SK-N-SH treated with all-trans-retinoic acid at 6 μM for 48 hours (cell line): ENCODE data around the gene CD84.

Experiments
- ATAC-seq: fragments of 200-7000 bp; cut with Tn5 transposase; 3 replicates; pipeline ENCODE4 v1.9.1; 2020; ENCODE audit warnings: mild to moderate bottlenecking, moderate library complexity
- ARNTL ChIP-seq: fragments of 450-650 bp; formaldehyde crosslinking; IDR thresholded peaks from 2 replicates; pipeline ENCODE4 v1.5.0; 2020; ENCODE audit warnings: low read depth, mild to moderate bottlenecking, moderate library complexity, borderline replicate concordance
- BACH2 ChIP-seq: fragments of 250-450 bp; sonication (Bioruptor Pico); IDR thresholded peaks from 2 replicates; pipeline ENCODE4 v1.9.0; 2021; ENCODE audit warnings: mild to moderate bottlenecking, borderline replicate concordance
- CREB5 ChIP-seq: fragments of 250-450 bp; sonication (Bioruptor Pico); IDR thresholded peaks from 2 replicates; pipeline ENCODE4 v1.5.1; 2020; ENCODE audit warnings: low read depth, mild to moderate bottlenecking, moderate library complexity
- GLIS3 ChIP-seq: fragments of 250-450 bp; sonication (Bioruptor Pico); IDR thresholded peaks from 2 replicates; pipeline ENCODE4 v1.5.0; 2020; ENCODE audit warnings: mild to moderate bottlenecking, moderate library complexity
- ISL1 ChIP-seq: fragments of 250-450 bp; sonication (Bioruptor Pico); IDR thresholded peaks from 2 replicates; pipeline ENCODE4 v2.1.2; 2022; ENCODE audit warnings: mild to moderate bottlenecking, moderate library complexity
- PPARA ChIP-seq: fragments of 250-450 bp; sonication (Bioruptor Pico); IDR thresholded peaks from 2 replicates; pipeline ENCODE4 v1.5.0; 2020; ENCODE audit warnings: mild to moderate bottlenecking, borderline replicate concordance
- SNAI2 ChIP-seq: fragments of 250-450 bp; sonication (Bioruptor Pico); IDR thresholded peaks from 2 replicates; pipeline ENCODE4 v1.5.0; 2020; ENCODE audit warnings: mild to moderate bottlenecking, moderate library complexity
- TCF4 ChIP-seq: fragments of 250-450 bp; sonication (Bioruptor Pico); IDR thresholded peaks from 2 replicates; pipeline ENCODE4 v1.8.0; 2021; ENCODE audit warnings: mild to moderate bottlenecking, moderate library complexity, borderline replicate concordance
- TOX ChIP-seq: fragments of 250-450 bp; sonication (Bioruptor Pico); IDR thresholded peaks from 2 replicates; pipeline ENCODE4 v1.8.0; 2021; ENCODE audit warnings: mild to moderate bottlenecking, moderate library complexity, borderline replicate concordance
- TSHZ2 ChIP-seq: fragments of 250-450 bp; sonication (Bioruptor Pico); IDR thresholded peaks from 2 replicates; pipeline ENCODE4 v1.5.0; 2020; ENCODE audit warnings: mild to moderate bottlenecking, moderate library complexity
- ZC3H10 ChIP-seq: fragments of 250-450 bp; sonication (Bioruptor Pico); IDR thresholded peaks from 2 replicates; pipeline ENCODE4 v1.5.1; 2021; ENCODE audit warnings: mild to moderate bottlenecking, moderate library complexity
- ZFP3 ChIP-seq: fragments of 250-450 bp; sonication (Bioruptor Pico); IDR thresholded peaks from 2 replicates; pipeline ENCODE4 v1.5.0; 2020; ENCODE audit warnings: mild to moderate bottlenecking, moderate library complexity
- ZFP30 ChIP-seq: fragments of 450-650 bp; formaldehyde crosslinking; IDR thresholded peaks from 2 replicates; pipeline ENCODE4 v1.5.0; 2022; ENCODE audit warnings: mild to moderate bottlenecking, moderate library complexity
- ZNF565 ChIP-seq: fragments of 450-650 bp; formaldehyde crosslinking; conservative IDR thresholded peaks from 2 replicates; pipeline ENCODE4 v1.5.0; 2020; ENCODE audit warnings: low read depth, mild to moderate bottlenecking, moderate library complexity
- ZNF70 ChIP-seq: fragments of 450-650 bp; formaldehyde crosslinking; IDR thresholded peaks from 2 replicates; pipeline ENCODE4 v1.5.0; 2020; ENCODE audit warnings: mild to moderate bottlenecking, moderate library complexity
- ZNF8 ChIP-seq: fragments of 450-650 bp; formaldehyde crosslinking; IDR thresholded peaks from 2 replicates; pipeline ENCODE4 v1.5.0; 2020; ENCODE audit warnings: mild to moderate bottlenecking, moderate library complexity
- TF ChIP-seq, protein P1 (sequence below): fragments of 250-450 bp; sonication (Bioruptor Pico); IDR thresholded peaks from 2 replicates; pipeline ENCODE4 v1.8.0; 2021; ENCODE audit warnings: low read depth, mild to moderate bottlenecking, moderate library complexity, borderline replicate concordance
- TF ChIP-seq, protein P2 (sequence below): fragments of 250-450 bp; sonication (Bioruptor Pico); IDR thresholded peaks from 2 replicates; pipeline ENCODE4 v1.8.0; 2020; ENCODE audit warnings: mild to moderate bottlenecking, moderate library complexity, borderline replicate concordance

Gene CD84

GRCh38 chr1:160550572-160551034 lies 28.7 kb downstream of the CD84 start:
- no peak for ATAC-seq
- no peak for TF ChIP-seq ZFP3 (CRISPR knock-in tag)
- TF ChIP-seq GLIS3 (CRISPR knock-in tag) = no peak
- TF ChIP-seq, protein P1, sequence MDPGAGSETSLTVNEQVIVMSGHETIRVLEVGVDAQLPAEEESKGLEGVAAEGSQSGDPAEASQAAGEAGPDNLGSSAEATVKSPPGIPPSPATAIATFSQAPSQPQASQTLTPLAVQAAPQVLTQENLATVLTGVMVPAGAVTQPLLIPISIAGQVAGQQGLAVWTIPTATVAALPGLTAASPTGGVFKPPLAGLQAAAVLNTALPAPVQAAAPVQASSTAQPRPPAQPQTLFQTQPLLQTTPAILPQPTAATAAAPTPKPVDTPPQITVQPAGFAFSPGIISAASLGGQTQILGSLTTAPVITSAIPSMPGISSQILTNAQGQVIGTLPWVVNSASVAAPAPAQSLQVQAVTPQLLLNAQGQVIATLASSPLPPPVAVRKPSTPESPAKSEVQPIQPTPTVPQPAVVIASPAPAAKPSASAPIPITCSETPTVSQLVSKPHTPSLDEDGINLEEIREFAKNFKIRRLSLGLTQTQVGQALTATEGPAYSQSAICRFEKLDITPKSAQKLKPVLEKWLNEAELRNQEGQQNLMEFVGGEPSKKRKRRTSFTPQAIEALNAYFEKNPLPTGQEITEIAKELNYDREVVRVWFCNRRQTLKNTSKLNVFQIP = no peak
- no peak for TF ChIP-seq ZC3H10 (CRISPR knock-in tag)
- no peak for TF ChIP-seq ZFP30 (CRISPR knock-in tag)
- no peak for TF ChIP-seq SNAI2 (CRISPR knock-in tag)
- TF ChIP-seq, protein P2, sequence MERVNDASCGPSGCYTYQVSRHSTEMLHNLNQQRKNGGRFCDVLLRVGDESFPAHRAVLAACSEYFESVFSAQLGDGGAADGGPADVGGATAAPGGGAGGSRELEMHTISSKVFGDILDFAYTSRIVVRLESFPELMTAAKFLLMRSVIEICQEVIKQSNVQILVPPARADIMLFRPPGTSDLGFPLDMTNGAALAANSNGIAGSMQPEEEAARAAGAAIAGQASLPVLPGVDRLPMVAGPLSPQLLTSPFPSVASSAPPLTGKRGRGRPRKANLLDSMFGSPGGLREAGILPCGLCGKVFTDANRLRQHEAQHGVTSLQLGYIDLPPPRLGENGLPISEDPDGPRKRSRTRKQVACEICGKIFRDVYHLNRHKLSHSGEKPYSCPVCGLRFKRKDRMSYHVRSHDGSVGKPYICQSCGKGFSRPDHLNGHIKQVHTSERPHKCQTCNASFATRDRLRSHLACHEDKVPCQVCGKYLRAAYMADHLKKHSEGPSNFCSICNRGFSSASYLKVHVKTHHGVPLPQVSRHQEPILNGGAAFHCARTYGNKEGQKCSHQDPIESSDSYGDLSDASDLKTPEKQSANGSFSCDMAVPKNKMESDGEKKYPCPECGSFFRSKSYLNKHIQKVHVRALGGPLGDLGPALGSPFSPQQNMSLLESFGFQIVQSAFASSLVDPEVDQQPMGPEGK (CRISPR knock-in tag) = no peak
- no peak for TF ChIP-seq ARNTL
- TF ChIP-seq TOX (CRISPR knock-in tag) = no peak
- TF ChIP-seq ISL1 = no peak
- no peak for TF ChIP-seq TSHZ2
- TF ChIP-seq TCF4 (CRISPR knock-in tag) = no peak
- no peak for TF ChIP-seq CREB5 (CRISPR knock-in tag)
- no peak for TF ChIP-seq ZNF565 (CRISPR knock-in tag)

DNA sequence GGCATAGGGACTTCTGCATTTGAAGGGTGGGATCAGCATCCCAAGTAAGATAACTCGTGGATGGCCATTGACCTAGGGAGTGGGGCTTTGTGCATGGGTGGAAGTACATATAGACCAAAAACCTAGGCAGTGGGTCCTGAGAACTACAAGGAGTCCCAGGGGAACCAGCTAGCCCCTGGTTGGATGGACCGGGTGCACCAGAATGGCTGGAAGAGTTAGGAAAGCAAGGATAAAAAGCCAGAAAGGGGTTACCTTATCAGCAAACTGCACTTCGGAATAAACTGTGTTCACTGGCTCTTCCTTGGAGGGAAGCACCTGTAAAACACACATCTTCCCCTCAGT lies 29.7 kb downstream of the CD84 start:
- TF ChIP-seq ZFP30 (CRISPR knock-in tag) (no peak), PPARA (CRISPR knock-in tag) (no peak), BACH2 (CRISPR knock-in tag) (no peak), ZNF8 (no peak)
- TF ChIP-seq, all 23 proteins: peak for 0
- no peak for ATAC-seq

- ATAC-seq = no peak
- TF ChIP-seq, protein P1 = no peak
- TF ChIP-seq ZFP3 (CRISPR knock-in tag) (no peak), GLIS3 (CRISPR knock-in tag) (no peak), ARNTL (no peak), SNAI2 (CRISPR knock-in tag) (no peak), ISL1 (no peak), ZFP30 (CRISPR knock-in tag) (no peak), TCF4 (CRISPR knock-in tag) (no peak), ZNF565 (CRISPR knock-in tag) (no peak), ZC3H10 (CRISPR knock-in tag) (no peak), BACH2 (CRISPR knock-in tag) (no peak), ZNF70 (CRISPR knock-in tag) (no peak), TSHZ2 (no peak)
- TF ChIP-seq, protein P2 (CRISPR knock-in tag) = no peak
These were observed 30.2 kb downstream of the CD84 start for GRCh38 chr1:160548960-160549664.
